Smooth muscle cell (in vitro differentiated cells): Measurements from ENCODE around the gene PSTPIP1. TPM values are rescaled to one million over a fixed set of nuclear protein-coding genes. Genes with fewer than 3 reads are reported as not detected.

ENCODE experiments used
- DNase-seq: peaks from one replicate; lab custom pipeline; 2025; ENCODE audit not compliant: unreplicated experiment; lab: John Stamatoyannopoulos, UW
- H2AFZ ChIP-seq: fragments of 200-600 bp; sonication (generic); 2 replicates; pipeline ENCODE4 v1.6.0; 2016; ENCODE audit warnings: antibody characterized with exemption, low read depth, mild to moderate bottlenecking
- H3F3A ChIP-seq: fragments of 200-600 bp; sonication (generic); 2 replicates; pipeline ENCODE4 v1.6.0; 2017; ENCODE audit warnings: antibody characterized with exemption, low read depth
- H3K27ac ChIP-seq: fragments of 200-600 bp; sonication (generic); 2 replicates; pipeline ENCODE4 v1.5.1; 2016; ENCODE audit warnings: low read depth, mild to moderate bottlenecking
- H3K27me3 ChIP-seq: fragments of 200-600 bp; sonication (generic); 2 replicates; pipeline ENCODE4 v1.6.1; 2016; ENCODE audit warnings: low read depth, mild to moderate bottlenecking
- H3K36me3 ChIP-seq: fragments of 200-600 bp; sonication (generic); 2 replicates; pipeline ENCODE4 v1.5.1; 2016; ENCODE audit warnings: low read depth
- H3K4me1 ChIP-seq: fragments of 200-600 bp; sonication (generic); 2 replicates; pipeline ENCODE4 v1.5.1; 2016; ENCODE audit warnings: low read depth
- H3K4me2 ChIP-seq: fragments of 200-600 bp; sonication (generic); 2 replicates; pipeline ENCODE4 v1.6.0; 2016; ENCODE audit warnings: mild to moderate bottlenecking
- H3K4me3 ChIP-seq: fragments of 200-600 bp; sonication (generic); 2 replicates; pipeline ENCODE4 v1.5.1; 2016; ENCODE audit warnings: mild to moderate bottlenecking
- H3K79me2 ChIP-seq: fragments of 200-600 bp; sonication (generic); 2 replicates; pipeline ENCODE4 v1.6.0; 2016; ENCODE audit warnings: low read depth, mild to moderate bottlenecking
- H3K9ac ChIP-seq: fragments of 200-600 bp; sonication (generic); 2 replicates; pipeline ENCODE4 v1.6.0; 2016; ENCODE audit warnings: low read depth
- H3K9me3 ChIP-seq: fragments of 200-600 bp; sonication (generic); replicated peaks from 2 replicates; pipeline ENCODE4 v1.5.1; 2016; ENCODE audit warnings: low read depth
- H4K20me1 ChIP-seq: fragments of 200-600 bp; sonication (generic); 2 replicates; pipeline ENCODE4 v1.6.0; 2016; ENCODE audit warnings: low read depth
- CTCF ChIP-seq: fragments of 200-600 bp; sonication (generic); IDR thresholded peaks from 2 replicates; pipeline ENCODE4 v1.5.1; 2017; ENCODE audit warnings: borderline replicate concordance, mild to moderate bottlenecking, antibody characterized with exemption; ENCODE audit not compliant: insufficient read depth, poor library complexity, severe bottlenecking
- WGBS: methylation state at CpG from one replicate; pipeline ENCODE4 v1.1.7; 2016; ENCODE audit warnings: low lambda C conversion rate; 5-methylcytosine and 5-hydroxymethylcytosine counted together
- polyA plus RNA-seq: library from polyadenylated mRNA; unstranded; fragments of >200 nt; fragmentation: Nextera tagmentation; extraction: Ambion mirVana; gene quantifications from 2 replicates; pipeline ENCODE4 v1.2.1, GENCODE V29; 2016
- total RNA-seq: library from RNA; depleted of rRNA; stranded (reverse); fragments of >200 nt; gene quantifications from 2 replicates; pipeline ENCODE4 v1.2.3, GENCODE V29; 2014

PSTPIP1 gene
- total and polyA plus RNA-seq, 2 experiments from 2014 or later = 0.38 TPM; not detected in 1

- no peak for DNase-seq
- no peaks in the 10 kb centered on the region for H4K20me1 ChIP-seq
- TF ChIP-seq CTCF = no peak
- H2AFZ ChIP-seq = no peak overlapping the region
- H3K79me2 ChIP-seq = no peaks in the 10 kb centered on the region
- H3K4me3 ChIP-seq = no peak overlapping the region
- WGBS = 91% methylated on average over 16 of the region's 18 CpGs
- no peaks in the 10 kb centered on the region for H3K36me3 ChIP-seq
- H3K9me3 ChIP-seq = no peaks in the 10 kb centered on the region
- H3F3A ChIP-seq = no peaks in the 10 kb centered on the region
- no peak overlapping the region for H3K9ac ChIP-seq
- H3K27me3 ChIP-seq = no peaks in the 10 kb centered on the region
- no peak overlapping the region for H3K27ac ChIP-seq
- peaks cover 5% of the 10 kb centered on the region for H3K4me1 ChIP-seq
- H3K4me2 ChIP-seq = no peak overlapping the region
These were observed 16.2 kb upstream of the PSTPIP1 start for GRCh38 chr15:76978522-76979330.

GRCh38 chr15:76979331-76979925 is 15.5 kb upstream of the PSTPIP1 start:
- Histone ChIP-seq H2AFZ (no peak overlapping the region), H3K4me2 (no peak overlapping the region), H4K20me1 (no peaks in the 10 kb centered on the region), H3K27ac (no peak overlapping the region), H3K79me2 (no peaks in the 10 kb centered on the region), H3K4me3 (no peak overlapping the region), H3K27me3 (no peaks in the 10 kb centered on the region), H3K9ac (no peak overlapping the region), H3K9me3 (no peaks in the 10 kb centered on the region), H3F3A (no peaks in the 10 kb centered on the region), H3K36me3 (no peaks in the 10 kb centered on the region), H3K4me1 (peaks cover 4% of the 10 kb centered on the region)
- 96% methylated on average over 23 of the region's 23 CpGs for WGBS
- no peak for DNase-seq
- TF ChIP-seq CTCF = no peak

GRCh38 chr15:76979996-76980520 is 14.9 kb upstream of the PSTPIP1 start:
- H3K27ac ChIP-seq = no peak overlapping the region
- H3K9ac ChIP-seq = no peak overlapping the region
- no peak for TF ChIP-seq CTCF
- 94% methylated on average over 7 of the region's 7 CpGs for WGBS
- H3K4me3 ChIP-seq = no peak overlapping the region
- H3K4me2 ChIP-seq = no peak overlapping the region
- DNase-seq = no peak
- H3K9me3 ChIP-seq = no peaks in the 10 kb centered on the region
- no peaks in the 10 kb centered on the region for H3K27me3 ChIP-seq
- H3K36me3 ChIP-seq = no peaks in the 10 kb centered on the region
- H3K79me2 ChIP-seq = no peaks in the 10 kb centered on the region
- H2AFZ ChIP-seq = no peak overlapping the region
- no peaks in the 10 kb centered on the region for H4K20me1 ChIP-seq
- H3F3A ChIP-seq = no peaks in the 10 kb centered on the region
- H3K4me1 ChIP-seq = peaks cover 4% of the 10 kb centered on the region
